ENCODE measurements around the gene IGFBP2.

Gene IGFBP2

DNA sequence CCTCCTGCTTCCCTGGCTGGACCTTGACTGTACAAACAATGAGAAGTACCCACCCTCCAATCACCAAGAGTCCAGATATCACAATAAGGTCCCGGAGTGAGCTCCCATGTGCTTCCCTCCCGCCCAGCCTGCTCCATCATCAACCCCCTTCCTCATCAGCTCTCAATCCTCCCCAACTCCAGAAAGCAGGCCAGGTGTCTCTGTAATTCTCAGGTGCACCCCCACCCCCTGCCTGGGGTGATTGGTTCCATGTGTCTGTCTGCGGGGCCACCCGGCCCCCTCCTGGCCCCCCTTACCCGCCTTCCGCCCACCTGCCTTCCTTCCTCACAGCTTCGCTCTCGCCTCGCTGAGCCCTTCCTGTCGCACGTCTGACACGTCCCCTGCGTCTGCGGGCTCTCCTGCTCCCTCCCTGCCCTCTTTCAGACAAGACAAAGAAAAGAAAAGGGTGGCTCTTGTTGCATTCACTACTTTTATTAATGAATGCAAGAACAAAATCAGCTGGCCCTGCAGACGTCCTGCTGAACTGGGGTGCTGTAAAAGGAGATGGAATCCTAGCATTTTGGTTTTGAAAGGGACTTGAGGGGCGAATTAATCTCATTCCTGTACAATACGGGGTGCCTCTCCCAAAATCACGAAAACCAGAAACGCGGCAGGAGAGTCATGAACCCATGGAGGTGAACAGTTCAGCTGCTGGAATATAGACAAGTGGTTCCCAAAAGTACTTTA, 26.5 kb upstream of the IGFBP2 start:
- DNase-seq, result no peak
- in situ Hi-C loops (cut with HindIII; ENCODE audit: low pct_ligation_motif_present, low pct_unique_long_range_greater_than_20kb, low sequenced_read_pairs), result no loop called here

DNA sequence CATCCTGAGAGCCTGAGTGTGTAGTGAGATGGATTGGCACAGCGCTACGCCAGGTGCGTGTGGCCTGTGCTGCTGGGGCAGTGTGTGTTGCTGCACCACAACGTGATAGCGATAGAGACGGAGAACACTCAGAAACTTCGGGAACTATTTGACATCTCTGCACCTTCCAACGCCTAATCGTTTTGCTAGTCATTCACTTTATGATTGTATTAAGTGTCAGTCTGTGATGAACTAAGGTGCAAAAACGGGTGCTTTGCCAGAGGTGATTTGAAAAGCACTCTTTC, 26.0 kb upstream of the IGFBP2 start:
- DNase-seq, result no peak

DNA sequence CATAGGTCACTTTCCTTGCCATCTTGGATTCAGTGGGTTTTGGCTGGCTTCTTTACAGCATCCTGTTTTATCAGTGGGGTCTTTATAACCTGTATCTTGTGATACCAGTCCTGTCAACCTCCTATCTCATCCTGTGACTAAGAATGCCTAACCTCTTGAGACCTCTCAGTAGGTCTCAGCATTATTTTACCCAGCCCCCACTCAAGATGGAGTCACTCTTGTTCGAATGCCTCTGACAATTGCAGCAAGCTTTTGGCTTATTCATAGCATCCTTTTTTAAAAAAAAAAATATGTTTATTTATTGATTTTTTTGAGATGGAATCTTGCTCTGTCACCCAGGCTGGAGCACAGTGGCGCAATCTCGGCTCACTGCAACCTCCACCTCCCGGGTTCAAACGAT, 24.7 kb upstream of the IGFBP2 start:
- in situ Hi-C loops (cut with HindIII; ENCODE audit: low pct_ligation_motif_present, low pct_unique_long_range_greater_than_20kb, low sequenced_read_pairs), result no loop called here
- no peak for DNase-seq

More for the DNA sequence above, 26.0 kb upstream of the IGFBP2 start:
- in situ Hi-C loops (cut with HindIII; ENCODE audit: low pct_ligation_motif_present, low pct_unique_long_range_greater_than_20kb, low sequenced_read_pairs), result no loop called here

DNA sequence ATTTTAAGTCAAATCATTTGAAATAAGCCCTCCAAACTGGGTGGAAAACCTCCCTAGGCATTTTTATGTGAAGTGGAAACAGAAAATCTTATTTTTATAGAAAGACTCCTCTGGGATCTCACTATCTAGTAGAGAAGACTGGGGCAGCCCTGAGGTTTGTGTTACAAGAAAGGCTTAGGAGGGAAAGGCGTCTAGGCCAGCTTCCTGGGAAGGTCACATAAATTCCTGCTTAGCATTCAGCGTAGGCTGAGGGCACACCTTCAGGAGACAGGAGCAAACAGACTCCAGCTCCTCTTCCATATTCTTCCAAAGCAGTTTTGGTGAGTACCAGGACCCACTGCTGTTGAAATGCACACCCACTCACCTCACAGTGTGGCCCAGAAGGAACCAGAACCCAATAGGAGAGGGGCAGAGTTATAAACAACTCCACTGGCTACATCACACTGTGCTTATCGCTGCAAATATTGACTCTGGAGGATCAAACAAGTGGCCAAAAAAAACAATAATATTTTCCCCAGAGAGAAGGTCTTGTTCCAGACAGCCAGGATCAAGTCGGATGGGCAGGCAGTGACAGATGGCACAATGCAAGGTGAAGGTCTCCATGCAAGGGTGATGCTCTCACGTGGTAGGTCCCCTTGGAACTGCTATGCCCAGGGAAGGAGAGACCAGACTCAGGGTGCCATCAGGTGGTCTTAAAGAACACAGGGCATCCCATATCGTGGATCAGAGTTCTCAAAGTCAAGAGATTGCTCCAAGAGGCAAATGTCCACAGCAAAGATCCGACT, 17.7 kb upstream of the IGFBP2 start:
- in situ Hi-C loops (cut with HindIII; ENCODE audit: low pct_ligation_motif_present, low pct_unique_long_range_greater_than_20kb, low sequenced_read_pairs), result no loop called here
- DNase-seq, result no peak

DNA sequence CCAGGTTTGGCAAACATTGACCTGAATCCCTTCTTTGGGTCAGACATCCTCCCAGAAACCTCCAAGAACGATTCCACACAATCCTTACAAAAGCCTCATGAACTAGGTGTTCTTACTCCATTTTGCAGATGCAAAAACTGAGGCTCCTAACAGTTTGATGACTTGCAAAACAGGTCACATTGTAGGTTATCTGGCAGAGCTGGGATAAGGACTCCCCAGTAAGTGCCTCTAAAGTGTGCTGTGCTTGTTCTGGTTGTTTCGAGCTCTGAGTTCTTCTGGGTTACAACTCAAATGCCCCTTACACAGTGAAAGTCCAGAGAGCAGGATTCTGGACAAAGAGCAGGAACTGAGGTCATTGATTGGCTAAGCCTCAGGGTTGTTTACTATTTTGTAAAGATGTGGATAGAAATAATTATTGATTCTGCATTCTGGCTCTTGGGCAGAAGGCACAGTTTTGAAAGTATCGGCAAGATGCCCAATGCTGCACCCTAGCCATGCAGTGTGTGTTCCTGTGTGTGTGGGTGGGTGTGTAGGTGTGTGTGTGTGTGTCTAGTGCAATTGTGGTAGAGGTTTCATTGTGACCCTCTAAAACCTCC, 17.0 kb upstream of the IGFBP2 start:
- DNase-seq, result no peak
- in situ Hi-C loops (cut with HindIII; ENCODE audit: low pct_ligation_motif_present, low pct_unique_long_range_greater_than_20kb, low sequenced_read_pairs), result no loop called here

DNA sequence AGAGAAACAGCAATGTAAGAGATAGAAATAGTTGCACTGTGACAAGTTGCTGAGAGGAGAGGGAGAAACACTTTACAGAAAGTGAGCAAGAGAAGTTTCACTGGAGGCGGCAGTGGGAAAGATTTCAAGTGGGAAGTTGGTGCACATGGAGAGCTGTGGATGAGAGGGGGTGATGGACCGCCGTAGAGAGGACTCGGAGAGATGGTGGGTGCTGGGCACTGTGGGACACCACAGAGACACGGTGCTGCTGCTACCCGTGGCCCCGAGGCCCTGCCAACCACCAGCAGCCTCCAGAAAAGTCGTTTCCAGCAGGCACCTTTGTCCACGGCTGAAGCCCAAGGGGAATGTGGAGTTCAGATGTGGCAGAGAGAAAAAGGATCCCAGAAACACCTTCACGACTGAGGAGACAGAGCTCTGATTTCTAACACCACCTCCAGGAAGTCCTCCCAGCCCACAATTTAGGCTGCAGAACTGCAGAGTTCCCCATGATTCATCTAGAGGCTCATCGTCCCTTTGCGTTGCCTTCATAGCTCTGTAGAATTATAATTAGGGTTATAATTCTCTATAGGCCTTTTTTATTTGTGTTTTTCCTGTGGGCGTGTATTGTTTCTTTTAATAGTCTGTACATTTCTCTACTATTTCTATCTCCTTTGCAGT, 15.9 kb upstream of the IGFBP2 start:
- in situ Hi-C loops (cut with HindIII; ENCODE audit: low pct_ligation_motif_present, low pct_unique_long_range_greater_than_20kb, low sequenced_read_pairs), result no loop called here
- DNase-seq, result no peak

DNA sequence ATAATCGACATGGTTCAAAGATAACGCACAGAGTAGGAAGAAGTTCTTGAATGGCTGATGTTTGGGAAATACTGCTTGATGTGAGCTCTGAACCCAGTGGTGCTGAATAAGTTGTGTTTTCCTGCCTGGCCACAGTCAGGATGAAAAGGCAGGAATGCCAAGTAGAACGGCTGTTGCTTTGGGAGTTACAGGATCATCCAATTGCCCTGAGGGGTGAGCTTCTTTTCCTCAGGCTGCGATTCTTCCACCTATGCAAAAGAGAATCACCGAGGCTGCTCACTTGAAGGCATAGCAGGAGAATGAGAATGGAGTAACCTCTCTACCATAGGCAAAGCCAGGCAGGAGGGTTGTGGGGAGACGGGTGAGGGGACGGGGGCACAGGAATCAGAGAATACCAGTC, 14.4 kb upstream of the IGFBP2 start:
- no peak for DNase-seq
- in situ Hi-C loops (cut with HindIII; ENCODE audit: low pct_ligation_motif_present, low pct_unique_long_range_greater_than_20kb, low sequenced_read_pairs), result no loop called here

DNA sequence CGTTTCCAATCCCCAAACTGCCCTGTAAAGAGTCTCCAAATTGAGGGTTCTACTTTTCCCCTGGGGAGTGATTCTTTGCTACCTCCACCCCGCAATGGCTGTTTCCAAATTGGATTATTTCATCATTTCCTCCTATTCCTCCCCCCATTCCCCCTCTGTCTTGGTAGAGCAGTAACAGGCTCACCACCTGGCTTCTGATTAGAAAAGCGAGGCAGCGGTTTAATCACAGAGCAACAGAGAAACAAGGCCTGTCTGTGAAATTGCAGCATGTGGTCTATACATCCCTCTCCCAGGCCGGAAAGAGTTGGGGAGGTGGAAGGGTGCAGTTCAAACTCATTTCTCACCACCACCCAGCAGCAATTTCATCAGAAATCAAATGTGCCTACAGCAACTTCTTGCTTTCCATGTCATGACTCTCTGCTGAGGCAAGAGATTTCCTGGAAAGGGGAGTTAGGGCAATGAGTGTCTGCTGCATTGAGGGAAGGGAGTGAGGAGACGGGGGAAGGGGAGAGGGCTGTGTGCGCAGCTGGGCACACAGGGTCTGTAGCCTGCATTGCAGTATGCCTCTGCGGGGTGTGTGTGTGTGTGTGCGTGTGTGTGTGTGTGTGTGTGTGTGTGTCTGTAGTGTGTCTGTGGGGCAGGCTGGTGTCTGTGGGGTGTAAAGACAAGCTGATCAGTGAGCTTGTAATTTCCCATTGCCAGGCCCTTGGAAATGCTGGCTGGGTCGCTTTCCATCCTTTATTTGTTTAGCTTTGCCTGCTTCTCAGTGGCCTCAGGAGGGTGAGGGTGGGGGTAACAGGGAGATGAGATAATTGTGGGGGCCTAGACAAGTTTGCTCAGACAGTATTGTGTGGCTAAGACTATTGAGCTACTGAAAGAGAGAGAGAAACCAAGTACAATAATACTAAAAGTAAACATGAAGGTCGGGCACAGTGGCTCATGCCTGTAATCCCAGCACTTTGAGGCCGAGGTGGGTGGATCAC, 13.5 kb upstream of the IGFBP2 start:
- in situ Hi-C loops (cut with HindIII; ENCODE audit: low pct_ligation_motif_present, low pct_unique_long_range_greater_than_20kb, low sequenced_read_pairs), result no loop called here
- no peak for DNase-seq

DNA sequence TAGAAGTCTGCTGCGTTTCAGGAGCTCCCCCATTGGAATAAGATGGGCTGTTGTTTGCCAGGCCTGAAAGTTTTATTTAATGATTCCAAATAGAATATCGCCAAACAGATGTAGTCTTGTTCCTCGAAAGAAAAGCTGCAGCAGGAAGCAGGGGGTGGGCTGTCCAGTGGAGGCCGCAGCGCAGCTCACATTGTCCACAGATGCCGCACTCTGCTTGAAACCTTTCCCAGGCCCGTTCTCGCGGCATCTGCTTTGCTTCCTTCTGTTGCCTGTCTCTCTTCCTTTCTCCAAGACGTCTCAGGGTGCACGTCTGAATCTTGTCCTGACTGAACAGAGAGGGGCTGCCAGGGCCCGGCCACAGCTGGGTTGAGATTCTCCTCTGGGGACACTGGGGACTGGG, 12.4 kb upstream of the IGFBP2 start:
- in situ Hi-C loops (cut with HindIII; ENCODE audit: low pct_ligation_motif_present, low pct_unique_long_range_greater_than_20kb, low sequenced_read_pairs), result no loop called here
- no peak for DNase-seq

DNA sequence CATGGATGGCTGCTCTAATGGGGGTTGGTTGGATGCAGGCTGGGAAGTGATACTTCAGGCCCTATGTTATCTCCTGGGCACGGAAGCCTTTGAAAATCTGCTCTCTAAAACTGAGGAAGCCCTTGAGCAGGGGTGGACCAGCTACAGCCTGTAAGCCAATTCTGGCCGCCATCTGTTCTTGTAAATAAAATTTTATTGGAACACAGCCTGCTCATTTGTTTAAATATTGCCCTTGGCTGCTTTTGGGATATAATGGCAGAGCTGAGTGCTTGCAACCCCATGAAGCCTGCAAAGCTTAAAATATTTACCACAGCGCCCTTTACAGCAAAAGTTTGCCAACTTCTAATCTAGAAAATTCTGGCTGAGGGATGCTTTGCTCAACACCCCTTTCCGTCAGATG, 11.9 kb upstream of the IGFBP2 start:
- in situ Hi-C loops (cut with HindIII; ENCODE audit: low pct_ligation_motif_present, low pct_unique_long_range_greater_than_20kb, low sequenced_read_pairs), result no loop called here
- no peak for DNase-seq

DNA sequence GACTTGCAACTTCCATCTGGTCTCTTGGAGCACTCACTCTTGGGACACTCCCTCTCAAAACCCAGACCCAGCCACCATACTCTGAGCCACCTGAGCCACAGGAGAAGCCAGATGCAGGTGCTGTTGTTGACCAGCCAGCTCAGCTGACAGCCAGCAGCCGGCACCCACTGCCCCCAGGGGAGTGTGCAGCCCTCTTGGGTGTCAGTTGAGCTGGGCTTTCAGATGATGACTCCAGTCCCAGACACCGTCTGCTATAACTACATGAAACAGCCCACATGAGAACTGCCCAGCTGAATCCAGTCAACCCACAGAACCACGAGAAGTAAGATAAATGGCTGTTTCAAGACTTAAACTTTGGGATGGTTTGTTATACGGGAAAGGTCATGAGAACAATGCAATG, 10.7 kb upstream of the IGFBP2 start:
- DNase-seq, result no peak
- in situ Hi-C loops (cut with HindIII; ENCODE audit: low pct_ligation_motif_present, low pct_unique_long_range_greater_than_20kb, low sequenced_read_pairs), result no loop called here

DNA sequence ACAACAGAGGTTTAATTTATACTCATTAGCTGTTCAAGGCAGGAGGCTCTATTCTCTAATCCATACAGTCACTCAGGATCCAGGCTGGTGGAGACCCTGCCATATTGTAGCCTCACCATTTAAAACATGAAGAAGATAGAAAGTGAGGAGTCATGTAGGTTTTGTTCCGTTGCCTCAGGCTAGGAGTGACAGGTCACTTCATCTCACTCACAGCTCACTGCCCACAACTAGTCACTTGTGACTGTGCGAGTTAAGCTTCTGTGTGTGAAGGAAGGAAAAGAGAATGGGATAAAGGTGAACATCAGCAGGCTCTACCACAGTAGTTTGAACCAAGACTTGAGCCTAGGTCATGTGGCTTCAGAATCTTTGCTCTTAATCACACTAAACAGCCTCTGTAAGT, 9.0 kb upstream of the IGFBP2 start:
- in situ Hi-C loops (cut with HindIII; ENCODE audit: low pct_ligation_motif_present, low pct_unique_long_range_greater_than_20kb, low sequenced_read_pairs), result no loop called here
- DNase-seq, result no peak

DNA sequence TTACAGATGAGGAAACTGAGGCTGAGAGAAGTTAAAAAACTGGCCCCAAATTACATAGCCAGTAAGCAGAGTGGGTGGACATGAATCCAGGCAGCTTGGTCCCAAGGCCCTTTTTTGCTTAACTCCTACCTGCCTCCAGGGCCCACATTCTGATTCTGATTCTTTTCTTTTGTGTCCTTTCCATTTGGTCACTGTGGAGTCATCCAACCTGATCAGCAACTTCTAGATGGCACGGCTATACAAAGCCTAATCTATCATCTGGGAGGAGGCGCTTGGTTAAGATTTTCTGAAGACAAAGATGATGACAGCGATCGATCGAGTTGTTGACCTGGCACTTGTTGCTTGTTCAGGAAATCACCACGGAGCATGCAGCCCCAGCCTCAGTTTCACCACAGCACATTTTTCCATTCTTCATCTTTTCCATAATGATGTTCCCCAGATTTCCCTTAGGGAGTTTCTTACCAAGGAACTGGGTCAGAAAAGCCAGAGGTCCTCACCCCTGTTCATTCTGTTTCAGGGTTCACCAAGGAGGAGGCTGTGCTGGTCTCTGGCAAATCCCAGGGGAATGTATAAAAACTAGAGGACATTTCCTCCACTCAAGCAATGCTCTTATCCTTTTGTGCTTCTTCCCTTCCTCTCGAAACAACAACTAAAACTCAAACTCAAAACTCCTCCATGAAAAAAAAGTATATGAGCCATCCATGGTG, 6.9 kb upstream of the IGFBP2 start:
- in situ Hi-C loops (cut with HindIII; ENCODE audit: low pct_ligation_motif_present, low pct_unique_long_range_greater_than_20kb, low sequenced_read_pairs), result loop anchor here (25.0 kb wide), 1 partner anchor 89 kb away; no protein-coding TSS in a partner anchor
- no peak for DNase-seq

DNA sequence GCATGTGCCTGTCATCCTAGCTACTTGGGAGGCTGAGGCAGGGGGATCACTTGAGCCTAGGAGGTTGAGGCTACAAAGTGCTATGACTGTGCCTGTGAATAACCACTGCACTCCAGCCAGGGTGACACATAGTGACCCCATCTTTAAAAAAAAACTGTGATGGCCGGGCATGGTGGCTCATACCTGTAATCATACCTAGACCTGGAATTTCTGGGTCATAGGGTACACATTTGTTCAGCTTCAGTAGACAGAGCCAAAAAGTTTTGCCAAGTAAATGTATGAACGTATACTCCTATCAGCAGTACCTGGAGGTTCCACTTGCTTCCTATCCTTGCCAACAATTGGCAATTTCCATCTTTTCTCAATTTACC, 6.4 kb upstream of the IGFBP2 start:
- no peak for DNase-seq
- in situ Hi-C loops (cut with HindIII; ENCODE audit: low pct_ligation_motif_present, low pct_unique_long_range_greater_than_20kb, low sequenced_read_pairs), result loop anchor here (25.0 kb wide), 1 partner anchor 90 kb away; no protein-coding TSS in a partner anchor

DNA sequence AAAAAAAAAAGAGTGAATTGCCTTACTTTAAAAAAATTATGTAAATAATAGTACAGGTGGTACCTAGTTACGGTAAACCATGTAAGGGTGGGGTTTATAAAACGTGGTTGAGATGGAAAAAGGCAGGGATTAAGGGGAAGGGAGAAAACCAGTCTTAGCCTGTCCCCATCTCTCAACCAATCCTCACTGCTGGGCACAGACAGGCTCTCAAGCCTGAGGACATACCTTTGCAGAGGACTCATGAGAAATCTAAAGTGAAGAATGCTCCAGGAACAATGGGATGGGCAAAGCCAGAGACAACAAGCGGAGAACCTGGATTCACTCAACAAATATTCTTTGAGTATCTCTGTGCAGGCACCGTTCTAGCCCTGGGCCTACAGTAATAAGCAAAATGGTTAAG, 3.4 kb upstream of the IGFBP2 start:
- in situ Hi-C loops (cut with HindIII; ENCODE audit: low pct_ligation_motif_present, low pct_unique_long_range_greater_than_20kb, low sequenced_read_pairs), result loop anchor here (25.0 kb wide), 1 partner anchor 92 kb away; no protein-coding TSS in a partner anchor
- DNase-seq, result no peak

DNA sequence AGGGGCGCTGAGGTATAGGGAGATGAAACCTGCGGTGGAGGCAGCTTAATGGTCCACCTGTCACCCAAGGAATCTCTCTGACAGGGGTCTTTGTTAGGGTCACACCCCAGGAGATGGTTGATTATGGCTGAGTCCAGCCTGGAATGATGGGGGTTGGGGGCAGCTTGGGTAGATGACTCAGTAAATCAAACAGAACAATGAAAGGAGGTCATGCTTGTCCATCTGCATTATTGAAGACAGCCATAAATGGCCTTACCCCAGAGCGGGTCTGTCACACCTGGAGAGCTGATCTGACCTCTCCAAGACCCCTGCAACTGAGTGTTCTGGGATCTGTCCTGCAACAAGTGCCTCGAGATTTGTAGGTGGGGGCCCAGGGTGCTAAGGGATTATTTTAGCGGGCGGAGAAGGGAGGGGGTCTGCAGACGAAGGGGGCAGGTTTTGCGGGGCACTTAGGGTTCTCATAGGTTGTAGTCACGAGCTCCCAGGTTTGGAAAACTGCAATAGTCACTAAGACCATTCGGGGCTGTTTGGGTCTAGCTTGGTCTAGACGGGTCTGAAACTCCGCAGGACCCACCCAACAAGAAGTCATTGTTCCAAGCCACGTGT, 771 bp upstream of the IGFBP2 start:
- in situ Hi-C loops (cut with HindIII; ENCODE audit: low pct_ligation_motif_present, low pct_unique_long_range_greater_than_20kb, low sequenced_read_pairs), result loop anchor here (25.0 kb wide), 1 partner anchor 95 kb away; no protein-coding TSS in a partner anchor
- DNase-seq, result no peak

DNA sequence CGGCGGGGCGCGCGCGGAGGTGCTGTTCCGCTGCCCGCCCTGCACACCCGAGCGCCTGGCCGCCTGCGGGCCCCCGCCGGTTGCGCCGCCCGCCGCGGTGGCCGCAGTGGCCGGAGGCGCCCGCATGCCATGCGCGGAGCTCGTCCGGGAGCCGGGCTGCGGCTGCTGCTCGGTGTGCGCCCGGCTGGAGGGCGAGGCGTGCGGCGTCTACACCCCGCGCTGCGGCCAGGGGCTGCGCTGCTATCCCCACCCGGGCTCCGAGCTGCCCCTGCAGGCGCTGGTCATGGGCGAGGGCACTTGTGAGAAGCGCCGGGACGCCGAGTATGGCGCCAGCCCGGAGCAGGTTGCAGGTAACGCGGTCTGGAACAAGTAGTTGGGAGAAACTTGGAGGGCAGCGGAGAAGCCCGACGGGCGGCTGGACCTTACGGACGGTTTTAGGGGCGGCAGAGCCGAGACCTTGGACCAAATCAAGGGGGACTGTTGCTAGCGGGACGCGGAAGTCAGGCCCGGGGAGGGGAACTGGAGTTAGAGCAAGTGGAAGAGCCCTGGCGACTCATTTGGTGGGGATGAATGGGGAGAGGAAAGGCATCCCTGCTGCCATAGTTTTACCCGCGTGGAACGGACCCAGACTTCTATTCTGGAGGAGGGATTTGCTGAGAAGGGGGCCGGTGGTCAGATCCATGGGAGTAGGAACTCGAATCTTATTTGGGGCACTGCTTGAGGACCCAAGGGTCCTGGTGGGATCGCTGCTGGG, 573 bp downstream of the IGFBP2 start:
- in situ Hi-C loops (cut with HindIII; ENCODE audit: low pct_ligation_motif_present, low pct_unique_long_range_greater_than_20kb, low sequenced_read_pairs), result loop anchor here (25.0 kb wide), 1 partner anchor 96 kb away; no protein-coding TSS in a partner anchor
- no peak for DNase-seq

Data from ACHN (cell line).